GM19438 (cell line): Measurements from ENCODE around the gene CREB3L4.
A peak's percentile ranks its signal among the peaks of the same experiment; 100 is the strongest.
"Not testable (repeated sequence)": the region's sequence is repeated elsewhere in the genome, so short reads cannot be mapped to it uniquely, and the experiment has no call there.

Experiments
- ATAC-seq: cut with Tn5 transposase; IDR thresholded peaks from one replicate; pipeline ENCODE4 v1.9.1; 2021; ENCODE audit warnings: low read depth; ENCODE audit not compliant: unreplicated experiment

Gene CREB3L4

GRCh38 chr1:153981735-153982134 is 14.0 kb downstream of the CREB3L4 start:
- ATAC-seq: not testable (repeated sequence)

- ATAC-seq: no peak
Observed at GRCh38 chr1:153984123-153984894, 16.6 kb downstream of the CREB3L4 start.

GRCh38 chr1:153985341-153985912 is 17.7 kb downstream of the CREB3L4 start:
- ATAC-seq: no peak

GRCh38 chr1:153985941-153986761 is 18.4 kb downstream of the CREB3L4 start, which contains the start of gene RAB13:
RAB13 (minus strand) TSS chr1:153986339; CDS start chr1:153986236, 103 bp downstream.
- no peak for ATAC-seq

GRCh38 chr1:153987621-153988020 is 19.9 kb downstream of the CREB3L4 start:
- no peak for ATAC-seq

GRCh38 chr1:153990468-153991150 is 22.9 kb downstream of the CREB3L4 start, which contains the start of gene RPS27:
RPS27 (plus strand) TSS chr1:153990762; CDS start chr1:153990797, 35 bp downstream.
- peak; percentile 52 for ATAC-seq

GRCh38 chr1:153991151-153991630 is 23.5 kb downstream of the CREB3L4 start:
- no peak for ATAC-seq

- no peak for ATAC-seq
Observed at GRCh38 chr1:153991806-153992205, 24.1 kb downstream of the CREB3L4 start.

- ATAC-seq: no peak
Observed at GRCh38 chr1:153995202-153995601, 27.5 kb downstream of the CREB3L4 start.

- no peak for ATAC-seq
Observed at GRCh38 chr1:153995640-153996039, 27.9 kb downstream of the CREB3L4 start.

- not testable (repeated sequence) for ATAC-seq
Observed at GRCh38 chr1:153996882-153997281, 29.2 kb downstream of the CREB3L4 start.

GRCh38 chr1:154000420-154000819 is 32.7 kb downstream of the CREB3L4 start:
- no peak for ATAC-seq

- no peak for ATAC-seq
Observed at GRCh38 chr1:154006136-154006535, 38.4 kb downstream of the CREB3L4 start.

GRCh38 chr1:154012129-154012528 is 44.4 kb downstream of the CREB3L4 start:
- ATAC-seq: no peak

- not testable (repeated sequence) for ATAC-seq
Observed at GRCh38 chr1:154012543-154012942, 44.8 kb downstream of the CREB3L4 start.

GRCh38 chr1:154014154-154014907 is 46.6 kb downstream of the CREB3L4 start:
- no peak for ATAC-seq

GRCh38 chr1:154019269-154019668 is 51.6 kb downstream of the CREB3L4 start:
- no peak for ATAC-seq

GRCh38 chr1:154019940-154020339 is 52.2 kb downstream of the CREB3L4 start:
- no peak for ATAC-seq
